HEK293 (cell line): ENCODE data around the gene TGFB2.

ENCODE experiments used
- GLIS1 ChIP-seq: fragments of 450-650 bp; formaldehyde crosslinking; IDR thresholded peaks from 2 replicates; pipeline ENCODE4 v1.5.1; 2016; ENCODE audit warnings: missing biosample characterization, missing genetic modification characterization
- HIC1 ChIP-seq: fragments of 450-650 bp; formaldehyde crosslinking; IDR thresholded peaks from 2 replicates; pipeline ENCODE4 v1.5.1; 2016; ENCODE audit warnings: missing biosample characterization, missing genetic modification characterization
- HOXD13 ChIP-seq: sonication (generic); formaldehyde crosslinking; IDR thresholded peaks from 2 replicates; pipeline ENCODE4 v1.8.0; 2022; ENCODE audit warnings: missing genetic modification reagents, borderline replicate concordance
- KLF8 ChIP-seq: fragments of 450-650 bp; formaldehyde crosslinking; IDR thresholded peaks from 2 replicates; pipeline ENCODE4 v1.5.1; 2016; ENCODE audit warnings: missing biosample characterization, missing genetic modification characterization
- MEIS1 ChIP-seq: sonication (generic); formaldehyde crosslinking; IDR thresholded peaks from 2 replicates; pipeline ENCODE4 v1.8.1; 2022; ENCODE audit warnings: missing genetic modification reagents, mild to moderate bottlenecking, borderline replicate concordance
- MYNN ChIP-seq: fragments of 450-650 bp; formaldehyde crosslinking; IDR thresholded peaks from 2 replicates; pipeline ENCODE4 v1.5.1; 2016; ENCODE audit warnings: missing biosample characterization, missing genetic modification characterization, borderline replicate concordance
- OSR2 ChIP-seq: fragments of 450-650 bp; formaldehyde crosslinking; IDR thresholded peaks from 2 replicates; pipeline ENCODE4 v1.5.1; 2016; ENCODE audit warnings: missing biosample characterization, missing genetic modification characterization
- SP2 ChIP-seq: fragments of 450-650 bp; formaldehyde crosslinking; IDR thresholded peaks from 2 replicates; pipeline ENCODE4 v1.5.1; 2016; ENCODE audit warnings: missing biosample characterization, missing genetic modification characterization
- SP7 ChIP-seq: fragments of 450-650 bp; formaldehyde crosslinking; IDR thresholded peaks from 2 replicates; pipeline ENCODE4 v1.5.1; 2016; ENCODE audit warnings: missing biosample characterization, missing genetic modification characterization
- WT1 ChIP-seq: fragments of 450-650 bp; formaldehyde crosslinking; IDR thresholded peaks from 2 replicates; pipeline ENCODE4 v1.5.1; 2016; ENCODE audit warnings: missing biosample characterization, missing genetic modification characterization
- ZBTB11 ChIP-seq: fragments of 450-650 bp; formaldehyde crosslinking; conservative IDR thresholded peaks from 2 replicates; pipeline ENCODE4 v1.5.1; 2016; ENCODE audit warnings: low read depth, missing biosample characterization, missing genetic modification characterization
- ZBTB17 ChIP-seq: fragments of 450-650 bp; formaldehyde crosslinking; IDR thresholded peaks from 2 replicates; pipeline ENCODE4 v1.5.1; 2016; ENCODE audit warnings: missing biosample characterization, missing genetic modification characterization
- ZBTB44 ChIP-seq: fragments of 450-650 bp; IDR thresholded peaks from 2 replicates; pipeline ENCODE4 v1.5.1; 2018; ENCODE audit warnings: missing biosample characterization, mild to moderate bottlenecking, missing genetic modification characterization
- ZEB2 ChIP-seq: fragments of 450-650 bp; formaldehyde crosslinking; IDR thresholded peaks from 2 replicates; pipeline ENCODE4 v1.5.1; 2016; ENCODE audit warnings: missing biosample characterization, missing genetic modification characterization
- ZFP41 ChIP-seq: fragments of 450-650 bp; formaldehyde crosslinking; IDR thresholded peaks from 2 replicates; pipeline ENCODE4 v1.5.1; 2016; ENCODE audit warnings: missing biosample characterization, missing genetic modification characterization, borderline replicate concordance
- ZIC2 ChIP-seq: fragments of 450-650 bp; formaldehyde crosslinking; IDR thresholded peaks from 2 replicates; pipeline ENCODE4 v1.5.1; 2016; ENCODE audit warnings: missing biosample characterization, missing genetic modification characterization
- ZNF112 ChIP-seq: fragments of 450-650 bp; formaldehyde crosslinking; IDR thresholded peaks from 2 replicates; pipeline ENCODE4 v1.5.0; 2017; ENCODE audit warnings: missing biosample characterization, missing genetic modification characterization
- ZNF132 ChIP-seq: fragments of 450-650 bp; formaldehyde crosslinking; IDR thresholded peaks from 2 replicates; pipeline ENCODE4 v1.5.1; 2017; ENCODE audit warnings: missing biosample characterization, missing genetic modification characterization, borderline replicate concordance
- ZNF155 ChIP-seq: fragments of 450-650 bp; formaldehyde crosslinking; IDR thresholded peaks from 2 replicates; pipeline ENCODE4 v1.5.1; 2016; ENCODE audit warnings: missing biosample characterization, missing genetic modification characterization
- ZNF174 ChIP-seq: fragments of 450-650 bp; formaldehyde crosslinking; IDR thresholded peaks from 2 replicates; pipeline ENCODE4 v1.5.0; 2017; ENCODE audit warnings: missing biosample characterization, mild to moderate bottlenecking, missing genetic modification characterization
- ZNF266 ChIP-seq: fragments of 450-650 bp; formaldehyde crosslinking; IDR thresholded peaks from 2 replicates; pipeline ENCODE4 v1.5.1; 2016; ENCODE audit warnings: missing biosample characterization, missing genetic modification characterization, low read depth
- ZNF391 ChIP-seq: fragments of 450-650 bp; formaldehyde crosslinking; IDR thresholded peaks from 2 replicates; pipeline ENCODE4 v1.5.1; 2016; ENCODE audit warnings: low read depth, missing biosample characterization, missing genetic modification characterization, borderline replicate concordance
- ZNF433 ChIP-seq: fragments of 450-650 bp; formaldehyde crosslinking; IDR thresholded peaks from 2 replicates; pipeline ENCODE4 v1.5.1; 2016; ENCODE audit warnings: missing biosample characterization, missing genetic modification characterization, low read depth
- ZNF501 ChIP-seq: fragments of 450-650 bp; formaldehyde crosslinking; IDR thresholded peaks from 2 replicates; pipeline ENCODE4 v1.5.1; 2016; ENCODE audit warnings: missing biosample characterization, missing genetic modification characterization
- ZNF555 ChIP-seq: fragments of 450-650 bp; formaldehyde crosslinking; conservative IDR thresholded peaks from 2 replicates; pipeline ENCODE4 v1.5.1; 2017; ENCODE audit warnings: missing biosample characterization, mild to moderate bottlenecking, missing genetic modification characterization, inconsistent platforms
- ZNF561 ChIP-seq: fragments of 450-650 bp; IDR thresholded peaks from 2 replicates; pipeline ENCODE4 v1.5.1; 2018; ENCODE audit warnings: missing biosample characterization, missing genetic modification characterization, borderline replicate concordance
- ZNF692 ChIP-seq: fragments of 450-650 bp; formaldehyde crosslinking; IDR thresholded peaks from 2 replicates; pipeline ENCODE4 v1.5.1; 2016; ENCODE audit warnings: missing biosample characterization, missing genetic modification characterization
- ZNF704 ChIP-seq: fragments of 450-650 bp; formaldehyde crosslinking; IDR thresholded peaks from 2 replicates; pipeline ENCODE4 v1.5.1; 2016; ENCODE audit warnings: missing biosample characterization, missing genetic modification characterization
- ZNF76 ChIP-seq: fragments of 450-650 bp; formaldehyde crosslinking; IDR thresholded peaks from 2 replicates; pipeline ENCODE4; 2016; ENCODE audit warnings: low read depth, missing biosample characterization, missing genetic modification characterization, borderline replicate concordance
- ZNF785 ChIP-seq: fragments of 450-650 bp; formaldehyde crosslinking; IDR thresholded peaks from 2 replicates; pipeline ENCODE4 v1.5.1; 2016; ENCODE audit warnings: missing biosample characterization, missing genetic modification characterization
- ZSCAN16 ChIP-seq: fragments of 450-650 bp; formaldehyde crosslinking; IDR thresholded peaks from 2 replicates; pipeline ENCODE4 v1.5.1; 2016; ENCODE audit warnings: missing biosample characterization, missing genetic modification characterization

TGFB2 gene

GRCh38 chr1:218459878-218460711 is 115.0 kb downstream of the TGFB2 start (continued):
- TF ChIP-seq ZBTB44 (tag by site-specific recombination) (no peak), ZNF433 (tag by site-specific recombination) (no peak), SP7 (peak; percentile 64; the same call in 1 of the 2 replicates), SP2 (no peak), ZNF76 (tag by site-specific recombination) (no peak), ZNF561 (tag by site-specific recombination) (no peak), HIC1 (peak; percentile 65), ZSCAN16 (tag by site-specific recombination) (no peak), MYNN (no peak), ZBTB17 (tag by site-specific recombination) (no peak), ZNF501 (tag by site-specific recombination) (0 out of 2 replicates have a peak, but pooled peaks have one; percentile 23), ZNF266 (tag by site-specific recombination) (no peak), ZFP41 (tag by site-specific recombination) (no peak), ZNF704 (tag by site-specific recombination) (no peak), ZNF785 (tag by site-specific recombination) (no peak), ZNF692 (tag by site-specific recombination) (peak; percentile 49; the same call in 1 of the 2 replicates), ZIC2 (tag by site-specific recombination) (no peak), ZNF391 (tag by site-specific recombination) (peak; percentile 44; the same call in 1 of the 2 replicates), ZBTB11 (tag by site-specific recombination) (no peak), OSR2 (tag by site-specific recombination) (0 out of 2 replicates have a peak, but pooled peaks have one; percentile 36), WT1 (tag by site-specific recombination) (peak; percentile 89), ZNF132 (tag by site-specific recombination) (no peak), KLF8 (tag by site-specific recombination) (peak; percentile 71), ZNF555 (tag by site-specific recombination) (no peak), MEIS1 (no peak), ZEB2 (tag by site-specific recombination) (peak; percentile 53; the same call in 1 of the 2 replicates), GLIS1 (no peak), HOXD13 (CRISPR knock-in tag) (peak; percentile 65; the same call in 1 of the 2 replicates), ZNF174 (tag by site-specific recombination) (no peak), ZNF155 (tag by site-specific recombination) (no peak), ZNF112 (tag by site-specific recombination) (no peak)
